H4 (cell line): ENCODE measurements around the gene CPB1. TPM values are rescaled to one million over a fixed set of nuclear protein-coding genes. Genes with fewer than 3 reads are reported as not detected.

Source experiments
- DNase-seq: peaks from one replicate; pipeline ENCODE4 v3.0.0-alpha.2; 2015; ENCODE audit warnings: low spot score
- total RNA-seq: library from RNA; depleted of rRNA; stranded (reverse); fragments of >200 nt; shearing (Covaris generic); gene quantifications from 2 replicates; pipeline ENCODE4 v1.2.3, GENCODE V29; 2014

CPB1 gene
- total RNA-seq, 1 experiment from 2014 or later, result not detected

DNA sequence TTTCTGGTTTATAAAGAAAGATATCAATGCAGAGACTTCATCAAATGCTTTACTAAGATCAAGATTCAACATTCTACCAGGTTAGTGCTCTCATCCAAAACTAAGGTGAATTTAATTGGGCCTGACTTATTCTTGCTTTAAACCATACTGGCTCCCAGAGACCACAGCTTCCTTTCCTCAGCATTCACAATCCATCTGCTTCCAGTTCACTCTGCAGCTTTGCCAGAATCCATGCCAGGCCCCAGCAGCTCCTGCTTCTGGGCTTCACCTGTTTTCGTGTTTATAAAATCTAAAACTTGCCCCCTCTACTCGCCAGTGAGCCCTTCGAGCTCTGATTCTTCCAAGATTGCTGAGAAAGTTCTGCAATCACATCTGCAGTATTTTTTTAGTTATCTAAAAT is 2.3 kb downstream of the CPB1 start:
- DNase-seq, result no peak

- DNase-seq, result no peak
These were observed 5.6 kb downstream of the CPB1 start for GRCh38 chr3:148833223-148833622.

DNA sequence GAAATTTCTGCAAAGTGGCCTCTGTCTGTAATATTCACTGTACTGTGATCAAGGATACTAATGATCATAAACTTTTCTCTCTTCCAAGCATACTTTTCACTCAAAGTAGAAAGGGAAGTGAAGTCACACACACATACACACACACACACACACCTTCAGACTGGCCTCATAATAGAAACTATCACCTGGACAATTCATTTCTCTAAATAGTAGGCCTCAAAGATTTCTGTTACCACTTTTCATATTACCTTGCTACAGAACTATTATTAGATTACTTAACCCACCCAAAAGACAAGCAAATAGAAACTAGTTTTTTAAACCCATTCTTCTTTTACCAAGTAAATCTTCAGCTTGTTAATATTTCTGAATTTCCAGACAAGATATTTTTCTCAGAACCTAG is 12.2 kb downstream of the CPB1 start:
- DNase-seq, result no peak

DNA sequence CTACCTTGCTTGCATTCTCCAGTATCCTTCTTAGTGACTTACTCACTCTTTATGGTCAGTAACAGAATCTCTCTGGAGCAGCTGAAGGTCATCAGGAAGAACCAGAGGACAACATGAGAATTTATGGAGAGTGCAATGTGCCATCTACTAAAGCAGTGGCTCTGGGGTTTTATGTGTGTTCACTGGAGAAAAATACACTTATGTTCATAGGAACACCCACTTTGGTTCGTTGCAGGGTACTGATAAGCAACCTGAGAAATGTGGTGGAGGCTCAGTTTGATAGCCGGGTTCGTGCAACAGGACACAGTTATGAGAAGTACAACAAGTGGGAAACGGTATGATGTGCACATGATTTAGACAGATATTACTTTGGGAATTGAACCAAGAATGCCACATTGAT is 12.8 kb downstream of the CPB1 start:
- DNase-seq, result no peak

- DNase-seq, result no peak
These were observed 18.3 kb downstream of the CPB1 start for GRCh38 chr3:148845756-148846395.

GRCh38 chr3:148847351-148847750 is 19.7 kb downstream of the CPB1 start:
- DNase-seq, result no peak

- no peak for DNase-seq
These were observed 20.8 kb downstream of the CPB1 start for GRCh38 chr3:148848410-148848809.

GRCh38 chr3:148852271-148852992 is 24.8 kb downstream of the CPB1 start:
- no peak for DNase-seq

DNA sequence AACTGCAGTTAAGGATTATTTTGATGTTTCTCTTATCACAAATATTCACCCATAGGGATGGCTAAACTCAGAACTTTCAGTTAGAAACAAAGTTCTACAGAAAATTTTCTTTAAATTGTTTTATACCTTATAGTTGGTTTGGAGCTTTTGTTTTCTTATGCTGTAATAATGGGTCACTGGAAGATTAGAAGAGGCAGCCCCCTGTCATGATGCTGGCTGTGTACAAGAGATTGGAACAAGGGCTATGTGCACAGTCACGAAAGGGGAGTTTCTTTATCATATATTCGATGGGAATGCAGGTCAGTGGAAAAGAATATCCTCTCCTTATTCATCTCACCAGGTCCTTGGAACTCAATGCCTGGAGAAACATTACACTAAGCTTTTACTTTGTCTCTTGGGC is 25.5 kb downstream of the CPB1 start:
- DNase-seq, result no peak

DNA sequence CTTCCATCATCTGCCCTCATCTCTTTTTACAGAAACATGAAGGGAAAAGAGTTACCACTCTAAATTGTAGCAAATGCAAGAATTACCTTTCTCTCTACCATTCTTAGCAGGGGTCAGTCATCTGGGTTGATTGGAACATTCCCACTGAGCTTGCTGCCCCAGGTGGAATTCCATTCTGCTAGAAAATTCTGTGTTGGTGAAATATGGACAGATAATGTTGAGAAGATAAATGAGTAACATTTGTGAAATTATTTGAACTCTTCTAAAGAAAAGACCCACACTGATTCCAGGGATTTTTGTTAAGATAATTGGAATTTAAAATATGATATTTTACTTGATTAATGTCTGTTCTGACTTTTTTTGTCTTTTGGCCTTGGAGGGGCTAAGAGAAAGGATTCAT is 26.4 kb downstream of the CPB1 start:
- no peak for DNase-seq

DNA sequence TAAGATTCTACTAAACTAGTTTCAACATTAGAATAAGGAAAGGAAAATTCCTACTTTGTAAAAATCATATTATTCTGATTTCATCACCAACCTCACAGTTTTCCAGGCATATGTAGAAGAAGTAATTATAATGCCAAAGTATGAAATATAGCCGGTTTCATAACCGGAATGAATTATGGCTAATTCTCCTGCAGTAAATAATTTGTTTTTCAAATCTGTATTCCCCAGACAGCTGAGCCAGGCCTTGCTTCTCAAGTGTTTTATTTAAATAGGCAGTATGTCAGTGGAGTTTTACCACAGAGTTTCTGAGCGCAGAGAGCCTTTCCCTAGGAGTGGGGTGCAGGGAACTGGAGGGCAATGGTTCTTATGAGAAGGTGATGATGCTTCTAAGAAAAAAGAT is 28.8 kb downstream of the CPB1 start:
- no peak for DNase-seq

DNA sequence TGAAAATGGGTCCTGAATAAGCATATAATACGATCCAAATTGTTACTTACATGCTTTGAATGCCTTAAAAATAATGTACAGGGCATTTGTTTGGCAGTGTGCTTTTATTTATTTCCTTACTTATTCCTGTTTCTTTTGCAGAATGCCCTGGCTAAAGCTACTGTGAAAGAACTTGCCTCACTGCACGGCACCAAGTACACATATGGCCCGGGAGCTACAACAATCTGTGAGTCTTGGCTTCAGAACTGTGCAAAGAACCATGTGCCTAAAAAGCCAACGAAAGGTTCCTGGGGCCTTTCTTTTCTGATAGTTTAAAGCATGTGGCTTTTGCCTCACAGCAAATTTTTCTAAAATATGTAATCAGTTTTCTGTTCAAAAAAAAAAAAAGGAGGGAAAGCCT is 29.7 kb downstream of the CPB1 start:
- no peak for DNase-seq

DNA sequence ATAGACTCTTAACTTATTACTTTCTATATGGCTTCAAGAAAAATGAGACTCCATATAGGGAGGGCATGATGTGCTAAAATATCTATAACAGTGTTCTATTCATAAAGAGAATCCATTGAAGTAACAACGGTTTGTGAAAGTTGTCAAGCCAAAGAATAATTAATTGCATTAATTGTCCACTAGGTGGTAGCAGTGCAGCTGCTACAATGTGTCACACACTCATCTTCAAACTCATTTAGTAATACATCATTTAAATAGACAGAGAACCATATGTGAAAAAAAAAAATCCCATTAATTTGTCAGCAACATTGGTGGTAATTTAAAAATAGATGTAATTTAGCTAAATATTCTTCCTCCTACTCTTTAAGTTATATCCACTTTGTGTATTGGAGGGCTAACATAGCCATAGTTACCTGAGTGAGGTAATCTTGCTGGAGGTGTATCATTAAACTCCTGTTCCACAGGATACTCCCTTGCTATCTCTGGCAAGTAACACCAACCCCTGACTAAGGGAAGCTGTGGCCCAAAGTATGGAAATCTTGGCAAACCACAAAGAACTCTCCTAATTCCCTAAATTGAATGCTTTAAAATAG is 33.8 kb downstream of the CPB1 start:
- DNase-seq, result peak; percentile 53

GRCh38 chr3:148863297-148863696 is 35.7 kb downstream of the CPB1 start:
- DNase-seq, result no peak

DNA sequence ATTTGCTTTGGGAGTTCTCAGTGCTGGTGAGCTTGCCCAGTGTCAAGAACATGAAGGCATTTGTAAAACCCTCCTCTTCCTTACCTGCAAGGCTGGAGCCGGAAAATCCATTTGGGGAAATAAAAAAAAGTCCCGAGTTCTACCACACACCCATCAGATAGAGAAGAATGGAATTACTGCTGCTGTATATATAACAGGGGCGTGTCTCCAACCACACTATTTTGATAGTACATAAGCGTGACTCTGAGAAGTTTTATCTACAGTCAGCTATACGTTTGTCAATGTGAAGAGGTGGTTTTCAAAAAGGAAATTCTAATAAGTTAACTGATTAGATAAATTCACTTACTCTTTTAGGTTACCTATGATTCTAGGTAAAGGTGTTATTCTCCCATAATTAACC is 36.2 kb downstream of the CPB1 start:
- DNase-seq, result no peak

DNA sequence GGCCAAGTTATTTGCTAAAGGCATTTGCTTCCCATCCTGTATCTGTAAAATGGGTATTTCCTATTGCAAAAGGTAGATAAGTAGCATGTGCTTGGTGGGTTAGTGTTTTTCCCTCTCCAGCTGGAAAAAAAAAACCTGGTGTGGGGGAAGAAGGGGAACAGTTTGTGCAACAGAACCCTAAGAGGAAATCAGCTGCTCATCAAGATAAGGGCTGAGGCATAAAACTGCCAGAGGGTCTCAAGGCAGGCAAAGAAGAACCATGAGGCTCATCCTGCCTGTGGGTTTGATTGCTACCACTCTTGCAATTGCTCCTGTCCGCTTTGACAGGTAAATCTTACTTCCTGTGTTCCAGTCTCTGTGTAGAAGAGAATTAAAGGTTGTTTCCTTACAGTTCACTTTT is 37.4 kb downstream of the CPB1 start, which contains the start of gene CPA3:
TSS of gene CPA3 (plus strand) at position 248 of the 400 bp plus-strand sequence. CDS start at position 260, 12 bp downstream.
- no peak for DNase-seq

DNA sequence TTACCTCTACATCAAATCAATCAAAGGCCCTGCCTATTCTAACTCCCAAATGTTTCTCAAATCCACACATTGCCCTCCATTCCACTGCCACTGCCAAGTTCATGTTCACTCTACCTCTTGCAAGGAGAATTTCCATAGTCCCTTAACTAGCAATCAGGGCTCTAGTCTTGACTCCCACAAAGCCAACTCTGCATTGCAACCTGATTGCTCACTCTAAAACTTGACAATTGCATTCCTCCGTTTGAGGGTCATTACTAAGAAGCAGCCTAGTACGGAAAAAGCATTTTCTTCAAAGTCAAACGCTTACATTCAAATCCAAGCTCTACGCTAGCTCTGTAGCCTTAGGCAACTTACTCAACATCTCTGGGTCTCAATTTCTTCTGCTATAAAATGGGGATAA is 38.6 kb downstream of the CPB1 start:
- DNase-seq, result no peak

DNA sequence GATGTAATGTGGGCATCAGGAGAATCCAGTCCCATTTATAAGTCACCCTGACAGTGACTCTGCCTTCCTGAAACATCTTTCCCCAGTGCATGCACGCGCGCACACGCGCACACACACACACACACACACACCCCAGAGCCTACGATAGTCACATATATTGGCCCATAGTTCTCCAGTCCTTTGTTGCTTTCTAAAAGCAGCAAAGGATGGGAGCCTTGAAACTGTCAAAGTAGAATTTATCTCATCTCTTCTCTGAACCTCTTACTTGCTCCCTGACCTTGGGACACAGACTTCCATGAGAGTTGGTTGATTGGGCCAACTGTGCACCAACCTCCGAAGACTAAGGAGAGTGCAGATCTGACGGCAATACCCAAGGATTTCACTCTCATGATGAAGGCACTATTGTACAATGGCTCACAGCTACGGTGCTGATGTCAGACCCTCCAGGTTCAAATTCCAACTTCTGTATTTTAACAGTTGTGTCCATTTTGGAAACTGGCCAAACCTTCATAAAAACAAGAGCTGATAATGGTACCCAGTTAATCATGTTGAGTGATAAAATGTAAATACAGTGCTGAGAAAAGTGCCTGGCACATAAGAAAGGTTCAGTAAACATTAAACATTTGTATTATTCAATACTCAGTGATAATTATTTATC is 45.8 kb downstream of the CPB1 start:
- no peak for DNase-seq

DNA sequence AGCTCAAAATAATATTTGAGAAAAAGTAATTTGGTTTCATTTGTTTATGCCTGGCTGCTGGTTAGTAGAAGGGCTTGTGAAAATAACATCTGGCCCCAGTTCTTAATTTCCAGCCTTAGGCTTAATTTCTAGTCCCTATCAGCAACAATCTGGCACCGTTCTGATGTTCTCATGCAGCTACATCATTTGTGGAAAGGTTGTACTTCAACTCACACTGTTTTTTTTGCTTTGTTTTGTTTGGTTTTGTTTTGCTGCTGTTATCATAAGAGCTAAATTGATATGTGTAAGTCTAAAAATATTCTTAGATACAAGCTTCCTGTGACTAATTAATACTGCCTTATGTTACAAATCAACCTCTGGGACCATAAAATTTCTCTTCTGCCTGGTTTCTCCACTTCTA is 46.4 kb downstream of the CPB1 start:
- no peak for DNase-seq

- no peak for DNase-seq
These were observed 50.5 kb downstream of the CPB1 start for GRCh38 chr3:148878095-148878494.

- DNase-seq, result no peak
These were observed 51.6 kb downstream of the CPB1 start for GRCh38 chr3:148879256-148879655.

GRCh38 chr3:148880681-148881080 is 53.1 kb downstream of the CPB1 start:
- DNase-seq, result peak; percentile 36

DNA sequence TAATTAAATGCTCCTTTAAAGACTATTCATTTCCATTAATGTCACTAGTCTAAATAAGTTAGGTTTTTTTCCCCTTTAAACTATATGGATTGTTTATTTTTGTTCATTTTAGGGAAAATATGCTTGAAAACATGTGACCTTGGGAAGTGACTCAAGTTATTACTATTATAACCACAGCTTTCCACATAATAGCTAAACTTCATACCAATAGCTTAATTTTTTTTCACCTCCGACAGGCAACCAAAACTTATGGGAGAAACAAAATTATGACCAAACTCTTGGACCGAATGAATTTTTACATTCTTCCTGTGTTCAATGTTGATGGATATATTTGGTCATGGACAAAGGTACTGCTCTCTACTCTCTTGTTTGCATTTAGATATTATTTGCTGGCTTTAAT is 53.7 kb downstream of the CPB1 start:
- DNase-seq, result no peak
